GM18507 (cell line): ENCODE results near the gene NAPEPLD.
"Not testable (repeated sequence)": the region's sequence is repeated elsewhere in the genome, so short reads cannot be mapped to it uniquely, and the experiment has no call there.

Experiments
- DNase-seq: peaks from one replicate; pipeline ENCODE4 v3.0.0; 2011; ENCODE audit warnings: low read depth; ENCODE audit not compliant: insufficient read length; ENCODE audit errors: extremely low spot score
- FAIRE-seq: peaks from 2 replicates; lab custom pipeline; 2011; peaks lifted over from hg19 to GRCh38; lab: Jason Lieb, UNC

Gene NAPEPLD

DNA sequence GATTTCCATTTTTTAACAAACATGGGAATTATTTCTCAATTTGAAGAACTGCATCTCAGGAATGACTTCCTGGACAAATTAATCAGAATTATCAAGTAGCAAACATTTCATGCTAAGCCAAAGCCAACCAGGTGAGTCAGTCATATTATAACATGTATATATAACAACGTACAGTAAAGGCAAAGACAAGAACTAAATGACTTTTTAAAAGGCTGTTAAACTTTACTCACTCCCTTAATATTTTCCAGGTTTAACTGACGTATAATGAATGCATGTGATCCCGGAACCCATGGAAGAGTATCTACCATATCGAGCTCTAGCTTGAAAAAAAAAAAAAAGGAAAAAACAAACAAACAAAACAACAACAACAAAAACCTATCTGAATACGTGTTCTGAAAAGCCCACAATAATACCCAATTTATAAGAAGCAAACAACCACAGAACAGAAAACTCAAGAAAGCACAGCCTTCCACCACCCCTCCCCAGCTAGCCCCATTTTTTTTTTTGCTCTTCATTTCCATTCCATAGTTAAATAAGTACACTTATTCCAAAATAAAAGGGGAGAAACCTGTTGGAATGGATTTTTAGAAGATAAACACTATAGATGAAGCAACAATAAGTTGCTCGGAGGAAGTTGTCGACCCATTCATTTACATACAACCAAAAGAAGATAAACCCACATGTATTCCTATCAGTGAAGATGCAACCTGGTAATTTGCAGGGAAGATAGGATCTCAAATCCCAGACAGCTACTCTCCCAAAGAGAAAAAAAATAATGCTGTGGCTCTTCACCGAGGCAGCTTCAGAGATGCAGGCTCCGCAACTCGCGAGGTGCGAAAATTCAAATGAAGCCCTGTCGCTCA, 537 bp downstream of the NAPEPLD start:
- FAIRE-seq (no peak), DNase-seq (no peak)

DNA sequence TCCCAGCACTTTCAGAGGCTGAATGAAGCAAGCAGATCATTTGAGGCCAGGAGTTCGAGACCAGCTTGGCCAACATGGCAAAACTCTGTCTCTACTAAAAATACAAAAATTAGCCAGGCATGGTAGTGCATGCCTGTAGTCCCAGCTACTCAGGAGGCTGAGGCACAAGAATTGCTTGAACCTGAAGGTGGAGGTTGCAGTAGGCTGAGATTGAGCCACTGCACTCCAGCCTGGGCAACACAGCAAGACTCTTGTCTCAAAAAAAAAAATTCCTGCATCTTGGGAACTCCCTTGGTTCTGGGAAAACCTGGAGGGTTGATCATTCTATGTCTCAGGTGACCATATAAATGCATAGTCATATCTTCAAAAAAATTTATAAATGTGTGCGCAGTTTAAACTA, 4.1 kb downstream of the NAPEPLD start:
- not testable (repeated sequence) for DNase-seq, FAIRE-seq

- FAIRE-seq (no peak), DNase-seq (no peak)
Measured at GRCh38 chr7:103143868-103144267, 5.0 kb downstream of the NAPEPLD start.

DNA sequence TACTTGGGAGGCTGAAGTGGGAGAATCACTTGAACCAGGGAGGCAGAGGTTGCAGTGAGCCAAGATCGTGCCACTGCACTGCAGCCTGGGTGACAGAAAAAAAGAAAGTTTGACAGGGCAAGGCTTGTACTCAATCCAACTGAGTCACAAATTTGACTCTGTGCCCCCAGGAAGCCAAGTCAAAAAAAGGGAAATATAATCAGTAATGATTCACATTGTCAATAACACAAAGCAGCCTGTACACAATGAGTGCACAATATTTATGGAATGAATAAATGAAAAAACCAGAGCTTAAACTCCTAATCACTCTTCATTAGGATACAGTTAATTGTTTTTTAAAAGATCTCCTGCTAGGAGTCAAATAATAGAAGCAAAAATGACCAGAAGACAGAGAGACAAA, 6.4 kb downstream of the NAPEPLD start:
- FAIRE-seq (no peak), DNase-seq (no peak)

- FAIRE-seq, result no peak
- DNase-seq, result no peak
Measured at GRCh38 chr7:103141753-103142404, 7.0 kb downstream of the NAPEPLD start.

GRCh38 chr7:103140685-103141084, 8.2 kb downstream of the NAPEPLD start:
- no peak for FAIRE-seq

DNA sequence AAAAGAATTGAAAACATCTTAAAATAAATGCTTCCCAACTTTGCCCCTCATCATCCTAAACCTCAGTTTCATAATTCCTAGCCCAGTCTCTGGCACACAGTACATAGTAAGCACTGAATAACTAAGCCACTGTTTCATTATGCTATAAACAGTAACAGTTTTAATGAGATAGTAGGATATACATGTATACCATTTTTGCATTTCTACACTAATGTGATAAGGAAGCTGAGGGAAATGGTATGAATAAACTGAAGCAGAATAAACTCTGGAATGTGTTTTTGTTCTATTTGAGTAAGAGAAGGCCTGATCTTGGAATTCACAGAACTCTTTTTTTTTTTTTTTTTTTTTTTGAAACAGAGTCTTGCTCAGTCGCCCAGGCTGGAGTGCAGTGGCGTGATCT, 8.8 kb downstream of the NAPEPLD start:
- FAIRE-seq, result no peak
- DNase-seq, result no peak

More at GRCh38 chr7:103140685-103141084, 8.2 kb downstream of the NAPEPLD start:
- no peak for DNase-seq

DNA sequence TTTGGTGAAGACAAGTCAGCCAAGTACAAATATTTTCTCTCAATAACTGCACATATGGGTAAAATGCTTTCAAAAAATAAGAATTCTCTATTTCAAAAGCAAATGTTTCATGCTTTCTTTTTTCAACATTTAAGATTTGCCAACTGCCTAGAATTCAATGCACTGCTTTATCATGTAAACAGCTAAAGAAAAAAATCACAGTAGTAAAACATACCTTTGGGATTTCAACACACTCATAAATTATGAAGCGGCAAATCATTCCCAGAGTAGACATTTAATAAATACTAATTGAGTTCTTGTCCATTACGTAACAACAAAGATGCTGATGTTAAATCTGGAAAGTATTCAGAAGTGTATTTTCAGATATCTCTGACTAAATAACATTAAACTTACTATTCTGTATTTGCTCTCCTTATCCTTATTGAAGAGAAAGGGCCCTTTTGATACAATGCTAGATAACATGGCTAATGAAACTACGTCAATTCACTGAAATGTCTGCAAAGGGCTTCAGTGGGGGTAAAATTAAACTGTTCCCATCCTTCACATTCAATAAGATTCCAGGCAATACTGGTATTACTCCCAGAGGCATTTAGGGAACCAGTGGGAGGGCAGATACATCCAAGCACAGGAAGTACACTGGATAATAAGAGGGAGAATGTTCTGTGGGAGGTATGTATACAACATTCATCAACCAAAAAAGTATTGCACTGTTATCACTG, 13.9 kb downstream of the NAPEPLD start:
- FAIRE-seq (no peak), DNase-seq (no peak)

DNA sequence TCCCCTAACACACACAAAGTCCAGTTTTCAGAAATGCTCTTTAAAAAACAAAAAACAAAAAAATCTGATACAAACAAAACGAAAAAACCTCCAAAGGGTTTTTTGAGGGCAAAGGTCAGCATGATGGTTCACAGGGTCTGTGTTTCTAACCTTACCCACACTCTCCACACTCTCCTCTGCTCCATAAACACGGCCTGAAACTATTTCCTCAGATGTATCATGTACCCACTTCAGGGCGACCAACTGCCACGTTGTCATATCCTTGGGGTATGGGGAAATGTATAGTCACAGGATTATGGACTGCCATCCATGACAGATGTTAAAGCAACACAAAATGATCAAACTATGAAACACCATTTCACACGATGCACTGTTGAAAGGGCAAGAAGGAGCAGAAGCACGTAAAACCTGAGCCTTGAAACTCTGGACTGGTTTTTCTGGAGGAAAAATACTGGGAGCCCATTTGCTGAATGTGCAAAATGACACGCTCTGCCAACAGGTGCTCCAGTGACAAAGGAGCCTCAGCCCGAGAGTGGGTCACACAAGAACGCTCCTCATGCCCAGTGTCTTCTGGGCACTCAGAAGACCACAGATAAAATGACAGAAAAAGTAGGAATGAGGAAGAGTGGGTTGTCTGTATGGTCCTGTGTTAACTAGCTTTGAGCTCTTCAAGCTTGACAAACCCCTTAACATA, 15.8 kb downstream of the NAPEPLD start:
- no peak for FAIRE-seq
- no peak for DNase-seq

DNA sequence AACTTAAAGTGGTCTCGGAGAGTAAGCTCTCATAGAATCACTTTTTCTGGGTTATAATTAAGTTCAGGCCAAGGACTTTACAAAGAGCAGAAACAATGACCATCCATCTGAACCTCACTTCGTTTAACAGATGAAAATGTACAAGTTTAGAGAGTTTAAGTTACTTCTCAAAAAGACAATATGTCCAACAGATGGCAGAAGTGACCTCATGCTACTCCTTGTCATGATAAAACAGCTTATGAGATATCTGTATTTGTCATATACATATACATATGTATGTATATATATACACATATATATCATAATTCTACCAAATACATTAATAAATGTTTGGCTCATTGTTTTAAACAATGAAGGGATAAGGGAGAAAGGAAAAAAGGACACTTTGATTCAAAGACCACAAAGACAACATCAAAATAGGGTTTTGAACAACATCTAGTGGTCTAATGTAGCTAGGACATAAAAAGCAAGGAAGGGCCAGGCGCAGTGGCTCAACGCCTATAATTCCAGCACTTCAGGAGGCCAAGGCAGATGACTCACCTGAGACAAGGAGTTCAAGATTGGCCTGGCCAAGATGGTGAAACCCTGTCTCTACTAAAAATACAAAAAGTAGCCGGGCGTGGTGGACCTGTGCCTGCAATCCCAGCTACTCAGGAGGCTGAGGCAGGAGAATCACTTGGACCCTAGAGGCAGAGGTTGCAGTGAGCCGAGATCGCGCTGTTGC, 17.8 kb downstream of the NAPEPLD start:
- no peak for FAIRE-seq
- DNase-seq, result no peak

DNA sequence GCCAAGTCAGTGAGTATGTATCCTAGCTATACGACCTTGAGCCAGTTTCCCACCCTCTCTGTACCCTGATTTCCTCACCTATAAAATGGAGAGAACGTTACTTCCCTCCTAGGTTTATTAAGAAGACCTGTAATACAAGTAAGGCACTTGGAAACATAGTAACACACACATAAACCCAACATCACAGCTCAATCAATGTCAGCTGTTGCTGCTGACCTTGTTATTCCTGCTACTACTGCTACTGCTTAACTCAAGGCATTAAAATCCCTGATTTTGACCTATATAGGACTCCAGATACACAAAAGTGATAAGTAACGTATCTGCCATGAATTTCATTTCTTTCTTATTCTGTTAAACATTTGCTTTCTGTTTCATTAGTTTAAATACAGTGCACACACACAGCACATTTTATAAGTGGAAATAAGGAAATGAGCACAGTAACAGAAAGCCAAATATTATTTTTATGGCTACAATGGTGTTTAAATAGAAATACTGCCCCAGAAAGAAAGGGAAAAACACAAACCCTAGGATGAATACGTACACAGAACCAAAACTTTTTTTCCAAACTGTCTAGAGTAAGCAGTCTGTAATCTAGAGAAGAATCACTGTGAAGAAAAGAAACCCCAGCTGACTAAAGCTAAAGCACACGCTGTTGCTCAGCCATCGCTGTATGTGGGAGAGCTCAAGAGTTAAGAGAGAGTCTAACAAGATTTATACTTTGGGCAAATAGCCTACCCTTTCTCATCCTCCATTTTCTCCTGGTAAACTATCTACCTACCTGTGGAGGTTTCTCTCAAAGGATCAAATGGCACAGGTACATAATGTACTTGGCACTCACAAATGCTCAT, 19.0 kb downstream of the NAPEPLD start:
- FAIRE-seq (no peak), DNase-seq (no peak)

DNA sequence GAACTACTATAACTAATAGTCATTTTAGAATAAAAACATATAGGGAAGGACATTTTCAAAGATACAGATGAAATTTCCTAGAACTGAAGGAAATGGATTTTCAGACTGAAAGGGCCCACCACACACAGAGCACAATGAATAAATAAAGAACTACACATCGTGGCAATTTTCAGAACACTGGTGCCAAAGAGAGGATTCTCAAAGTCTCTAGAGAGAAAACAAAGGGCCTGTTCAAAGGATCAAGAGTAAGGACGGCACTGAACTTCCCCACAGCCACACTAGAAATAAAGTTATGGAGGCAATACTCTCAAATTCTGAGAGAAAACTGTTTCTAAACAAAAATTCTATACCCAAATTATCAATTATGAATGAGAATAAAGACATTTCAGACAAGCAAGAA, 21.9 kb downstream of the NAPEPLD start:
- no peak for FAIRE-seq

DNA sequence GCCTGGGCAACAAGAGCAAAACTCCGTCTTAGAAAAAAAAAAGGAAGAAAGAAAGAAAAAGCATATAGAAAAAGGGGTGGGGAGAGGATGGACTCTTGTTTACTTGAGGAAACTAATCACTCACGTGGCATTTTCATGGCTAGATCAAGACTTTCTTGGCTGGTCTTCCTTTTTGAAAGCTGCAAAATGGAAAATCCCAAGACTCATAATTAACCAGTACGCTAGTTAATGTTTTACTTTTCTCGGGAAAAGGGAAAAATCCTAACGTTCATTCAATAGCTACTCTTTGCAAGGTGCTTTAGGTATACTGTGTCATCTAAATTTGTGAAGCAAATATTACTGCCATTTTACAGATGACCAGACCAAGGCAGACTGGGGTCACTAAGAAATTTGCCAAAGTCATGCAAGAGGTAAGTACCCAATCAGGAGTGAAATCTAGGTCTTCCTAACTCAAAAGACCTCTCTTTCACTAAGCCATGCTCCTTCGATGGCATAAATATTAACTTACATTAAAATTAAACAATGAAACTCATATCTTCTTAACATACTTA, 24.4 kb downstream of the NAPEPLD start:
- no peak for DNase-seq
- no peak for FAIRE-seq

More for the DNA sequence above, 21.9 kb downstream of the NAPEPLD start:
- no peak for DNase-seq

DNA sequence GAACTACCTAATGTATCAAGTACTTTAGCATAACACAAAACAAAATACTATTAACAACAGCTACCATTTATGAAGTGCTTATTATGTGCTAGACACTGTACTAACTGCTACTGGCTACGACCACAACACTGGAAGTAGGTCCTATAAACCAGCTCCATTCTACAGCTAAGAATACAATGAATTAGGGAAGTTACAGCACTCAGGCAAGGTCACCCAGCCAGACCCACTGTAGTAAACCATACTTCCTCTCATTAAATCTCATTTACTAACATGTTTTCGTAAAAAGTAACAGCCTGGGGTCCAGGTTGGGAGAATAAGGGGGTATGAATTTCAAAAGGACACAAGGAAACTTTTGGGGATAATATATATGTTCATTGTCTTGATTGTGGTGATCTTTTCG, 25.4 kb downstream of the NAPEPLD start:
- no peak for FAIRE-seq
- no peak for DNase-seq

DNA sequence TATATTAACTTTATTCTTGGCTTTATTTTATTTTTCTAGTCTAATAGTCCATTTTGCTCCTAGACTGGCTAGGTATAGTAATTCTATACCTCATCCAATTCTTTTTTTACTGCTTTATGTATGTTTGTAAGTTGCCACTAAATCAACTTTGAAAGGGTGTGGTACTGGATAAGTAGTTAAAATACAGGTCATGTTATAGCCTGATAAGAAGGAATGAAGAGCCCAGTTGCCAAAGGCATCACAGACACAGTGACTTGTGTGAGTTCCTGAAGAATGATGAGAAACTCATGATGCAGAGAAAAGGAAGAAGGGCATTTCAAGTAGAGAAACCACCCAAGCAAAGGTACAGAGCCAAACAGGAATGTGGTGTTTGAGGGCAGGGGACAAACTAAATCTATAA, 27.3 kb downstream of the NAPEPLD start:
- FAIRE-seq (no peak), DNase-seq (no peak)

DNA sequence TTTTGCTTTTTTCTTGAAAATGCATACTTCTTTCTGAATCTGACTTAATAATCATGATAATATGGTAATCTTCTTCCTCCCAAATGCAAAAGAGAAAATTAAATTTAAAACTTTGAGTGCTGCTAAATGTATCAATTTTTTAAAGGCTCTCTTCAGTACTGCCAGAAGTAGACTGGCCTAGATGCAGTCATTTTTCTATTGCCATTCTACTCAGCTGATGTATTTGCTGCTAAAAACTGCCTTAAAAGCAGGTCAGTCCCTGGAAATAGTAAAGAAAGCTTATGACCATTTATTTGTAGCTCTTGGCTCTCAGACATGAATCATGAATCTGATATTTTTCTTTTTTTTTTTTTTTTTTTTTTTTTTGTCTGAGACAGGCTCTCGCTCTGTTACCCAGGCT, 28.5 kb downstream of the NAPEPLD start:
- DNase-seq, result no peak
- no peak for FAIRE-seq

DNA sequence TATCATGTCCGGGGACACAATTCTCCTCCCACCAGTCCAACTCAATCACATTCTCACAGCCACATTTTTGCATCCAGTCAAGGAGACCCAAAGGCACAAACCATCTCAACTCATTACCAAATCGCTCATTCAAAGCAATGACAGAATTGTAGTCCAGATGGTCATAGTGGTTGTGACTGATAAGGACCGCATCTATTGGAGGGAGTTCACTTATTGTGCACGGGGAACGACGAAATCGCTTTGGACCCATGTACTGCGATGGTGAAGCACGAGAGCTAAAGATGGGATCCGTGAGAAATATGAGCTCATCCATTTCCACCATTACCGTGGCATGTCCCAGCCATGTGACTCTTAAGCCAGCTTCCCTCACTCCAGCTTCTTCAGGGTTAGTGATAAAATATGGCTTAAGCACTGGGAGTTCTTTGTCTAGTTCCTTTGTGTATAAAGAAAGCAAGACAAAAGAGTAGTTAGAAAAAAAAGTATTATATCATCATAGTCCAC, 29.1 kb downstream of the NAPEPLD start:
- FAIRE-seq (no peak), DNase-seq (no peak)

DNA sequence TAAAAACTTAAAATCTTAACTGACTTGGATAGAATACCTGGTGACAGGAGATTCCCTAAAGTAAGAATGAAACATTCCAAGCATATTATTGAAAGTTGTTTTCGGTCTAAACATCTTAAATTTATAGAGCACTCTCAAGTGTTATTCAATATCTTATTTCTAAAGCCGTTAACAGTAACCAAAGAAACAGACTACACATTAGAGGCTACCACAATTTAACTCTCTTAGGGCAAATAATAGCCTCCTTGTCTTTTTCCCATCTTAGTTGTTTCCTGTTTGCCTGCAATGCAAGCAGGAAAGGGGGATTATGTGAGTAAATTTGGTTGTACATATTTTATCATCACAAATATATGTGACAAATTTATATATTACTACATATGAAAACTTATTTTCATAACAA, 31.4 kb downstream of the NAPEPLD start:
- FAIRE-seq (no peak), DNase-seq (no peak)
